Body of pancreas (tissue), 4 donors: ENCODE data around the gene PLEKHG2.

Experiments used
- POLR2A ChIP-seq, 3 donors: fragments of 450-650 bp; IDR thresholded peaks; one replicate each; pipeline ENCODE4 v1.6.1; 2016; ENCODE audit warnings: antibody characterized with exemption in 3 of 3, mild to moderate bottlenecking in 2 of 3
- TF ChIP-seq, protein P1 (sequence below), 7 experiments: fragments of 450-650 bp in 4 of 7; fragments of 200-600 bp in 3 of 7; sonication (generic) in 3 of 7; IDR thresholded peaks; one replicate each; pipeline ENCODE4 v1.5.1; 2016 to 2019; ENCODE audit warnings: antibody characterized with exemption in 7 of 7

- TF ChIP-seq POLR2A (IDR thresholded peaks at IDR 0.05), result no peak
- TF ChIP-seq, protein P1, sequence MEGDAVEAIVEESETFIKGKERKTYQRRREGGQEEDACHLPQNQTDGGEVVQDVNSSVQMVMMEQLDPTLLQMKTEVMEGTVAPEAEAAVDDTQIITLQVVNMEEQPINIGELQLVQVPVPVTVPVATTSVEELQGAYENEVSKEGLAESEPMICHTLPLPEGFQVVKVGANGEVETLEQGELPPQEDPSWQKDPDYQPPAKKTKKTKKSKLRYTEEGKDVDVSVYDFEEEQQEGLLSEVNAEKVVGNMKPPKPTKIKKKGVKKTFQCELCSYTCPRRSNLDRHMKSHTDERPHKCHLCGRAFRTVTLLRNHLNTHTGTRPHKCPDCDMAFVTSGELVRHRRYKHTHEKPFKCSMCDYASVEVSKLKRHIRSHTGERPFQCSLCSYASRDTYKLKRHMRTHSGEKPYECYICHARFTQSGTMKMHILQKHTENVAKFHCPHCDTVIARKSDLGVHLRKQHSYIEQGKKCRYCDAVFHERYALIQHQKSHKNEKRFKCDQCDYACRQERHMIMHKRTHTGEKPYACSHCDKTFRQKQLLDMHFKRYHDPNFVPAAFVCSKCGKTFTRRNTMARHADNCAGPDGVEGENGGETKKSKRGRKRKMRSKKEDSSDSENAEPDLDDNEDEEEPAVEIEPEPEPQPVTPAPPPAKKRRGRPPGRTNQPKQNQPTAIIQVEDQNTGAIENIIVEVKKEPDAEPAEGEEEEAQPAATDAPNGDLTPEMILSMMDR (IDR thresholded peaks at IDR 0.05), result no peak
These were observed 25.9 kb upstream of the PLEKHG2 start for GRCh38 chr19:39386557-39386956.
